Stimulated activated naive B cell treated with anti-CD40 and anti-IgM and Interleukin-4, amounts not matched to agents 10 μg/mL and 1 μg/mL and 100 μg/mL, for 72 hours (primary cell): ENCODE results near the gene UMOD.
"Not testable (repeated sequence)": the region's sequence is repeated elsewhere in the genome, so short reads cannot be mapped to it uniquely, and the experiment has no call there.

ENCODE experiments used
- ATAC-seq, 2 donors: fragments of 150-1000 bp; cut with Tn5 transposase; replicated peaks; 2 replicates each; pipeline ENCODE4 v1.10.0; 2021; ENCODE audit warnings: moderate library complexity in 1 of 2
- DNase-seq: peaks from one replicate; pipeline ENCODE4 v3.0.0; 2021
- H3K27ac Mint-ChIP-seq: one replicate; pipeline ENCODE4 v1.8.0; 2022; ENCODE audit warnings: mild to moderate bottlenecking, mixed read lengths
- H3K27me3 Mint-ChIP-seq, 2 donors: one replicate each; pipeline ENCODE4 v1.8.0; 2022; ENCODE audit warnings: mixed read lengths in 2 of 2
- H3K36me3 Mint-ChIP-seq, 2 donors: one replicate each; pipeline ENCODE4 v1.8.0; 2022; ENCODE audit warnings: mixed read lengths in 2 of 2, mild to moderate bottlenecking in 1 of 2
- H3K4me1 Mint-ChIP-seq, 2 donors: one replicate each; pipeline ENCODE4 v1.8.0; 2022; ENCODE audit warnings: mixed read lengths in 2 of 2, mild to moderate bottlenecking in 1 of 2
- H3K4me3 Mint-ChIP-seq, 2 donors: one replicate each; pipeline ENCODE4 v1.8.0; 2022; ENCODE audit warnings: mild to moderate bottlenecking in 2 of 2, mixed read lengths in 2 of 2, moderate library complexity in 1 of 2
- H3K9me3 Mint-ChIP-seq, 2 donors: one replicate each; pipeline ENCODE4 v1.8.0; 2022; ENCODE audit warnings: mixed read lengths in 2 of 2, mild to moderate bottlenecking in 1 of 2

Gene UMOD

DNA sequence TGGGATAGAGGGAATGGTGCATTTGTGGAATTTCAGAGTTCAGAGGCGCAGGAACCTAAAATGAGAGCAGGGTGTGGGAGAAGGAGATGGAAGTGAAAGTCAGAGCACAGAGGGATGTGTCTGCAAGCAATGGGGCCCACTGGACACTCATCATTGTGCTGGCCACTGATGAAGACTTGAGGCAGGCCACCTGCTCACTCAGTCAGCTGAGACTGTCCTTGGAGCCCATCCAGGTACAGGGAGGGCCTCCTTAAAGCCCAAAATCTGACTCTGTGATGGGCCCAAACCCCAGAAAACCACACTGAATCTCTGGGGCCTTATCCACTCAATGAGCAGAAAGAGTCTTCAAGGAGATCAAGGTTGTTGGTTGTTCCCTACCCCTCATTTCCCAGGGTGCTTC is 30.8 kb downstream of the UMOD start:
- H3K36me3 Mint-ChIP-seq: no peaks in the 10 kb centered on the region
- DNase-seq (no peak), ATAC-seq (no peak)
- peaks cover 8 to 10% of the 10 kb centered on the region in 2 donors for H3K27me3 Mint-ChIP-seq
- no peaks in the 10 kb centered on the region for H3K4me1 Mint-ChIP-seq
- H3K9me3 Mint-ChIP-seq: no peaks in the 10 kb centered on the region
- no peak overlapping the region for H3K27ac Mint-ChIP-seq
- H3K4me3 Mint-ChIP-seq: no peak overlapping the region

DNA sequence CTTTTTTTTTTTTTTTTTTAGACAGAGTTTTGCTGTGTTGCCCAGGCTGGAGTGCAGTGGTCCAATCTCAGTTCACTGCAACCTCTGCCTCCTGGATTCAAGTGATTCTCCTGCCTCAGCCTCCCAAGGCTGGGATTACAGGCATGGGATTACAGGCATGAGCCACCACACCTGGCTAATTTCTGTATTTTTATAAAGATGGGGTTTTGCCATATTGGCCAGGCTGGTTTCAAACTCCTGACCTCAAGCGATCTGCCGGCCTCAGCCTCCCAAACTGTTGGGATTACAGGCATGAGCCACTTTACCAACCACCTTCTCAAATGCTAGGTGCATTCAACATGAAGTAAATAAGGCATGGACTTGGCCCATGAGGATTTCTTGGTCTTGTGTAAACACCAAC is 31.5 kb downstream of the UMOD start:
- H3K9me3 Mint-ChIP-seq: not testable (repeated sequence)

DNA sequence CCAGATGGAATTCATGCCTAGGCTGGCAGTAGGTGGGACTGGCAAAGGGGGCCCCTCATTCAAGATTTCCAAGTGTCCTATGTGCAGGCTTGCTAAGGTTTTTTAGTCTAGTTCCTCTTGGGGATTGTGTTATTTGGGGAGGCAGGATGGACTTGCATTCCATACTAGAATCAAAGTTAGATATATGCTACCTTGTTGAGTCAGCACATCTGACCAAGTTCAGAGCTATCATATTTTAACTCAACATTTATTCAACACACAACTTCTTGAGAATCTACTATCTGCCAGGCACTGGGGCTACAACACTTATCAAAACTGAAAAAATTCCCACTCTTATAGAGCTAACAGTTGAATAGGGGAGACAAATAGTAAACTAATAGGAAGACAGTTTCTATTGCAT is 31.9 kb downstream of the UMOD start:
- DNase-seq: no peak
- no peaks in the 10 kb centered on the region for H3K36me3 Mint-ChIP-seq
- H3K9me3 Mint-ChIP-seq: no peaks in the 10 kb centered on the region
- peaks cover 11 to 12% of the 10 kb centered on the region in 2 donors for H3K27me3 Mint-ChIP-seq
- ATAC-seq: no peak
- no peak overlapping the region for H3K27ac Mint-ChIP-seq
- no peaks in the 10 kb centered on the region for H3K4me1 Mint-ChIP-seq
- no peak overlapping the region for H3K4me3 Mint-ChIP-seq

More for the DNA sequence above, 31.5 kb downstream of the UMOD start:
- DNase-seq, H3K4me1 Mint-ChIP-seq, H3K27ac Mint-ChIP-seq, H3K36me3 Mint-ChIP-seq, ATAC-seq, H3K4me3 Mint-ChIP-seq: not testable (repeated sequence)
- peaks cover 11 to 12% of the 10 kb centered on the region in 2 donors for H3K27me3 Mint-ChIP-seq

DNA sequence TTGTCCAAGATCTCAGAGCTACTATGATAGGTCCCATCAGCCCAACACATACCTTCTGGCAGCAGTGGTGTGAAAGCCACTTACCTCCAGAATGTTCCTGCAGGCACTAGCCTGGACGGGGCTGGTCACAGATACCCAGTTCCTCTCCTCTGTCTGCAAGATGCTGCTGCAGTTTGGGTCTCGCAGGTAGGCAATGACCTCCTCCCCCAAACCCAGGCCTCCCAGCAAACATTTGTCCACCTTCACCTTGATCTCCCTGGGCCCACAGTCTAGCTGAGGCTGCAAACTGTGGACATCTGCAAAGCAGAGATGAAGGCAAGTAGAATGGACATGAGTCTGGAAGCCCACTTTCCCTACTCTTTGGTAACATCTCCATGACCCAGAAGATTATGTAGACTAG is 32.3 kb downstream of the UMOD start:
- DNase-seq (no peak), ATAC-seq (no peak)
- Mint-ChIP-seq H3K27ac (no peak overlapping the region), H3K27me3 (peaks cover 11 to 12% of the 10 kb centered on the region in 2 donors), H3K4me3 (no peak overlapping the region), H3K9me3 (no peaks in the 10 kb centered on the region), H3K4me1 (no peaks in the 10 kb centered on the region), H3K36me3 (no peaks in the 10 kb centered on the region)

DNA sequence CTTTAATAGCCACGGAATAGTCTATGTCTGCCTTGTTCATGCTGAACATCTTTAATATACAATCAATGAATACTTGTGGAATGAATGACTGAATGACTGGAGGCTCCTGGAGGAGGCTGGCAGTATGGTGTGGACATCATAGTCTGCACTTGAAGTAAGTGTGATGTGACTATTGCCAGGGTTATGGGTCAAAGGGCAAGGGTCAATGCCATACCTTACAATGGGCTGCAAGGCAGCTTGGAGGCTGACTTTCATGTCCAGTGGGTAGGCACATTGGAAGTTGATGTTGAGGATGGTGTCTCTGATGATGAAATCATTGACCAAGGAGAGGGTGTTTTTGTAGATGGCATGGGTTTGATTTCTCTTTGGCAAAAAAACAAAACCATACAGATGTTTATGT is 33.1 kb downstream of the UMOD start:
- H3K9me3 Mint-ChIP-seq: no peaks in the 10 kb centered on the region
- no peak for DNase-seq
- no peaks in the 10 kb centered on the region for H3K4me1 Mint-ChIP-seq
- no peak for ATAC-seq
- no peaks in the 10 kb centered on the region for H3K36me3 Mint-ChIP-seq
- H3K4me3 Mint-ChIP-seq: no peak overlapping the region
- no peak overlapping the region for H3K27ac Mint-ChIP-seq
- peaks cover 11 to 12% of the 10 kb centered on the region in 2 donors for H3K27me3 Mint-ChIP-seq

DNA sequence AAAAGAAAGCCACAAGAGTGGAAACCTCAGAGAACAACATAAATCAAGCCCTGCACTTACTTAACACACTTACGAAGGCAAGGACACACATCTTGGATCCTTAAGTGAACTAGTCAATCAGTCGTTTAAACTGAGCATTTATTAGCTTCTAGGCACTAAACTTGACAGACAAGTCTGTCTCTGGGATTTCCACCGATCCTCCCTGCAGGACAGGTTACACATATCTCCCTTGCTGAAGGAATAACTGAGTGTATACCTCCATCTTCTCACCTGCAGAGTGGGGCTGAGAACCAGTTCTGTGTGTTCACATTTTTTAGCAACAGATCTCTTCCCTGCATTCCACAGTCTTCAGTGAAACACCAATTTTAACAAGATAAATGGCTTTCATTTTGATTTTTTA is 34.1 kb downstream of the UMOD start:
- no peaks in the 10 kb centered on the region for H3K4me1 Mint-ChIP-seq
- no peaks in the 10 kb centered on the region for H3K36me3 Mint-ChIP-seq
- ATAC-seq (no peak), DNase-seq (no peak)
- no peak overlapping the region for H3K27ac Mint-ChIP-seq
- no peaks in the 10 kb centered on the region for H3K9me3 Mint-ChIP-seq
- H3K4me3 Mint-ChIP-seq: no peak overlapping the region
- peaks cover 8 to 12% of the 10 kb centered on the region in 2 donors for H3K27me3 Mint-ChIP-seq

DNA sequence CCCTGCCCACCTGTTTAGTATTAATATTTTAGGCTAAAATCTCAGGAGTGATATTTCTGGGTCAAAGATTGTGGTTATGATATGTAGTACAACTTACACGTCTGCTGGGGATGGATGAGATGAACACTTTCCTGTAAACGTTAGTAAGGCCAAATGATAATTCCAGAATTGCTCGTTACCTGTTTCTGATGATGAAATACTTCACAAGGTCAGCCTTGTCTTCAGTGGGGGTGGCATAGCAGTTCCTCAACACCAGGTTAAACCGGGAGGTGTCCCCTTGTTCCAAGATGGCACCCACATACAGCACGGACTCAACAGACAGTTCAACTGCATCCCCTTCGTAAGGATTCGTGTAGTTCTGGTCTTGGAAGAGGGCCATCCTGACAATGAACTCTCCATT is 34.5 kb downstream of the UMOD start:
- ATAC-seq: no peak
- Mint-ChIP-seq H3K27ac (no peak overlapping the region), H3K9me3 (no peaks in the 10 kb centered on the region), H3K4me1 (no peaks in the 10 kb centered on the region), H3K36me3 (no peaks in the 10 kb centered on the region), H3K4me3 (no peak overlapping the region), H3K27me3 (peaks cover 6 to 12% of the 10 kb centered on the region in 2 donors)
- DNase-seq: no peak

DNA sequence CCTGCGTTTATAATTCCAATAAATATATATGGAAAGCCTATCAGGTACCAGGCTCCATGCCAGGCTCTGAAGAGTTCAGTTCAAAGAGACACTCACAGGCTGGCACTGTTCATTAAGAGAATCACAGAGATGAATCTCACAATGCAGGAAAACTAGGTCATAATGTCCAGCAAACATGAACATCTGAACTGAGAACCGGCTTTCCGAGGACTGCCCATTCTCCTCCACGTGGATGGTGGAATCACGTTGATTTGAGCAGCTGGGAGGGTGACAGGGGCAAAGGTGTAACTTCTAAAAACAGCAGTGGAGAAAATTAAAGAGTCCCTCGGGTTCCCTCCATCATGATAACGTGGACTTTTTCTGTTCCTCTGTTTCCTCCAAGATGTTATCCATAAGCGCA is 35.4 kb downstream of the UMOD start:
- DNase-seq (no peak), ATAC-seq (no peak)
- H3K27me3 Mint-ChIP-seq: peaks cover 6 to 8% of the 10 kb centered on the region in 2 donors
- no peaks in the 10 kb centered on the region for H3K4me1 Mint-ChIP-seq
- no peaks in the 10 kb centered on the region for H3K36me3 Mint-ChIP-seq
- no peak overlapping the region for H3K4me3 Mint-ChIP-seq
- no peak overlapping the region for H3K27ac Mint-ChIP-seq
- H3K9me3 Mint-ChIP-seq: no peaks in the 10 kb centered on the region

DNA sequence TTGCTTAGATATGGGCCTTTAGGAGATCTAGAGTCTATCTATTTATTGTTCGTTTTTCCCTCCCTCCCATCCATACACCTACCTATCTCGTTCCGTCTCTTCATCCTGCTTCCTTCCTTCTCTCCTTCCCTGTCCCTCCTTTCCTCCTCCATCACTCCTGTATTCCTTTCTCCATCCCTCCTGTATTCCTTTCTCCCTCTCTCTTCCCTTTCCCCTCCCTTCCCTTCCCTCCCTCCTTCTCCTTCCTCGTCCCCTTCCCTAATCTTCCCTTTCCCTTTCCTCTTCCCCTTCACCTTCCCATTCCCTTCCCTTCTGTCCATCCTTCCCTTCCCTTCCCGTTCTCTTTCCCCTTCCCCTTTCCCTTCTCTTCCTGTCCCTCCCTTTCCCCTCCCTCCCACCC is 35.8 kb downstream of the UMOD start:
- no peak overlapping the region for H3K27ac Mint-ChIP-seq
- no peaks in the 10 kb centered on the region for H3K4me1 Mint-ChIP-seq
- no peak for ATAC-seq

DNA sequence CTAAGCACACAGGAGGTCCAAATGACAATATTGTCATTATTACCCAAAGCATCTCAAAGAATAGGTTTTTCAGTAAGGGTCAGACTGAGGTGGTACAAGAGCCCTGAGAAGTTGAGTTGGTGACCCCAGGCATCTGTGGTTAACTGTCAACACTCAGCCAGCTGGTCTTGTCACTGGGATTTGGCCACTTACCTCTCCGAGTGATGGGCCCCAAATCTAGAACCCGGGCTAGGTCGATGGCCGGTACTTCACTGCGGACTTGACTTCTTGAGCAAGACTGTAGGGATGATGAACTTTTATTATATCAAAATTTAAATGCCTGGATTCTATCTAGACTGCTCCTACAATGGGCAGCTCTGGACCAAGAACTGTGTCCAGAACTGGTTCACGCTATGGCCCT is 36.8 kb downstream of the UMOD start:
- H3K4me1 Mint-ChIP-seq: no peaks in the 10 kb centered on the region
- peaks cover 3 to 6% of the 10 kb centered on the region in 2 donors for H3K27me3 Mint-ChIP-seq
- no peaks in the 10 kb centered on the region for H3K9me3 Mint-ChIP-seq
- H3K36me3 Mint-ChIP-seq: no peaks in the 10 kb centered on the region
- no peak overlapping the region for H3K27ac Mint-ChIP-seq
- ATAC-seq (no peak), DNase-seq (no peak)
- H3K4me3 Mint-ChIP-seq: no peak overlapping the region

More for the DNA sequence above, 35.8 kb downstream of the UMOD start:
- Mint-ChIP-seq H3K9me3 (no peaks in the 10 kb centered on the region), H3K4me3 (no peak overlapping the region), H3K36me3 (no peaks in the 10 kb centered on the region), H3K27me3 (peaks cover 6 to 8% of the 10 kb centered on the region in 2 donors)
- no peak for DNase-seq

DNA sequence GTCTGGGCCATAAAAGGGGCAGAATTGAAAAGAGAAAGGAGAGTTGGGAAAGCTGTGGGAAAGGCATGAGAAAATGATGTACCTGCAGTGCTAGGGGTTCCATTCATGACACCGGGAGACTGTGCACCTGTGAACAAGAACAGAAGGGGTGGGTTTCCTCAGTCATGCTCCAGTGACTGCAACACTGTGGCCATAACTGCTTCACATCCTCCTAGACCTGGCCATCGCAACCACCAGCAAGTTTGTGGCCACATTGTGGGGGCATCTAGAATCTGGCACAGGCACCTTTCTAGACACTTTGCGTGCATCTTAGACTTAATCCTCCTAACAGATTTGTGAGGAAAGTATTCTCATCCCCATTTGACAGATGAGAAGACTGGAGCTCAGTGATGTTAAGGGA is 37.9 kb downstream of the UMOD start:
- no peak for ATAC-seq
- no peaks in the 10 kb centered on the region for H3K4me1 Mint-ChIP-seq
- H3K36me3 Mint-ChIP-seq: no peaks in the 10 kb centered on the region
- H3K27ac Mint-ChIP-seq: no peak overlapping the region
- peaks cover 3 to 6% of the 10 kb centered on the region in 2 donors for H3K27me3 Mint-ChIP-seq
- H3K4me3 Mint-ChIP-seq: no peak overlapping the region
- H3K9me3 Mint-ChIP-seq: no peaks in the 10 kb centered on the region
- no peak for DNase-seq

DNA sequence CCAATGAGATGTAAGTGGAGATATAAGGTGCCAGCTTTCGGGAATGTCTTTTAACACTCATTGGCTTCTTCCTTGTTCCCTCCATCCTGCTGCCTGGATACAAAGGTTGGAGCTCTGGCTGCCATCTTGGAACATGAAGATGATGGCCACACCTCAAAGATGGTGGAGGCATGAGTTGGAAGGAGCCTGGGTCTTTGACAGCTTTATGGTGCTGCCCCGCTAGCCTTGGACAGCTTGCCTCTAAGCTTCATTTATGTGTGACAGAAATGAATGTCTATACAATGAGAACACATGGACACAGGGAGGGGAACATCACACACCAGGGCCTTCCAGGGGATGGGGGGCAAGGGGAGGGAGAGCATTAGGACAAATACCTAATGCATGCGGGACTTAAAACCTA is 38.8 kb downstream of the UMOD start:
- ATAC-seq: no peak
- H3K4me1 Mint-ChIP-seq: no peaks in the 10 kb centered on the region
- no peaks in the 10 kb centered on the region for H3K36me3 Mint-ChIP-seq

DNA sequence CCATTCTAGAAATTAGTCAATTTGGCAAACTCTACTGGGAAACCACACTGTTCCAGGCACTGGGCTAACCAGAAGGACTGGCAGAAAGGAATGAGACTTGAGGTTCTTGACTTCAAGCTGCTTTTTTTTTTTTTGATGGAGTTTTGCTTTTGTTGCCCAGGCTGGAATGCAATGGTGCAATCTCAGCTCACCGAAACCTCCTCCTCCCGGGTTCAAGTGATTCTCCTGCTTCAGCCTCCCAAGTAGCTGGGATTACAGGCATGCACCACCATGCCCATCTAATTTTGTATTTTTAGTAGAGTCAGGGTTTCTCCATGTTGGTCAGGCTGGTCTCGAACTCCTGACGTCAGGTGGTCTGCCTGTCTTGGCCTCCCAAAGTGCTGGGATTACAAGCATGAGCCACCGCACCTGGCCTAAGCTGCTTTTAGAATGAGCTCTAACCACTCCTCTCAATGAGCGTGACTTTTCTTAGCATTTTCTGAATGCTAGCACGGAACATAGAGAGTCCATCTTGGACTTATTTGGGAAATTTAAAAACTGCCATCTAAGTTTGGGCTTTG is 39.9 kb downstream of the UMOD start:
- not testable (repeated sequence) for H3K27me3 Mint-ChIP-seq

More for the DNA sequence above, 38.8 kb downstream of the UMOD start:
- H3K4me3 Mint-ChIP-seq: no peak overlapping the region
- peaks cover 3 to 6% of the 10 kb centered on the region in 2 donors for H3K27me3 Mint-ChIP-seq
- H3K9me3 Mint-ChIP-seq: no peaks in the 10 kb centered on the region
- H3K27ac Mint-ChIP-seq: no peak overlapping the region
- DNase-seq: no peak

DNA sequence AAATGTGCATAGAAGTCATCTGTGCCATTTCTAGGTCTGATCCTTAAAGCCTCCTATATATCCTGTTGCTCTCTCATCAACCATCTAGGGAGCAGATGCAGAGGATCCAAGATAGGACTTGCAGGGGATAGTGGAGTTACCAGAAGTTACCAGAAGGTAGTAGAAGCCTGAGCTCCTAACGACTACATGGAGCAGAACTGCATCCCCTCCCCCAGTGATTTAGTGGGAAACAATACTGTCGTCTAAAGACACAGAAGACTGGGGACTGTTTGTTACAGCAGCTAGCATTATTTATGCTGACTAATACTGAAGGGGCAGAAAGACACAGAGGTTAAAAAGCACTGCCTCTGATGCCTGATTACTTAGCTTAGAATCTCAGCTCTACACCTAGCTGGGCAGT is 41.0 kb downstream of the UMOD start:
- H3K36me3 Mint-ChIP-seq: no peaks in the 10 kb centered on the region
- ATAC-seq: no peak
- no peak overlapping the region for H3K4me3 Mint-ChIP-seq
- DNase-seq: no peak
- no peak overlapping the region for H3K27ac Mint-ChIP-seq
- H3K4me1 Mint-ChIP-seq: no peaks in the 10 kb centered on the region
- H3K9me3 Mint-ChIP-seq: no peaks in the 10 kb centered on the region
- H3K27me3 Mint-ChIP-seq: peaks cover 2 to 4% of the 10 kb centered on the region in 2 donors

More for the DNA sequence above, 39.9 kb downstream of the UMOD start:
- H3K9me3 Mint-ChIP-seq, H3K4me3 Mint-ChIP-seq, H3K27ac Mint-ChIP-seq, DNase-seq, ATAC-seq, H3K36me3 Mint-ChIP-seq, H3K4me1 Mint-ChIP-seq: not testable (repeated sequence)

DNA sequence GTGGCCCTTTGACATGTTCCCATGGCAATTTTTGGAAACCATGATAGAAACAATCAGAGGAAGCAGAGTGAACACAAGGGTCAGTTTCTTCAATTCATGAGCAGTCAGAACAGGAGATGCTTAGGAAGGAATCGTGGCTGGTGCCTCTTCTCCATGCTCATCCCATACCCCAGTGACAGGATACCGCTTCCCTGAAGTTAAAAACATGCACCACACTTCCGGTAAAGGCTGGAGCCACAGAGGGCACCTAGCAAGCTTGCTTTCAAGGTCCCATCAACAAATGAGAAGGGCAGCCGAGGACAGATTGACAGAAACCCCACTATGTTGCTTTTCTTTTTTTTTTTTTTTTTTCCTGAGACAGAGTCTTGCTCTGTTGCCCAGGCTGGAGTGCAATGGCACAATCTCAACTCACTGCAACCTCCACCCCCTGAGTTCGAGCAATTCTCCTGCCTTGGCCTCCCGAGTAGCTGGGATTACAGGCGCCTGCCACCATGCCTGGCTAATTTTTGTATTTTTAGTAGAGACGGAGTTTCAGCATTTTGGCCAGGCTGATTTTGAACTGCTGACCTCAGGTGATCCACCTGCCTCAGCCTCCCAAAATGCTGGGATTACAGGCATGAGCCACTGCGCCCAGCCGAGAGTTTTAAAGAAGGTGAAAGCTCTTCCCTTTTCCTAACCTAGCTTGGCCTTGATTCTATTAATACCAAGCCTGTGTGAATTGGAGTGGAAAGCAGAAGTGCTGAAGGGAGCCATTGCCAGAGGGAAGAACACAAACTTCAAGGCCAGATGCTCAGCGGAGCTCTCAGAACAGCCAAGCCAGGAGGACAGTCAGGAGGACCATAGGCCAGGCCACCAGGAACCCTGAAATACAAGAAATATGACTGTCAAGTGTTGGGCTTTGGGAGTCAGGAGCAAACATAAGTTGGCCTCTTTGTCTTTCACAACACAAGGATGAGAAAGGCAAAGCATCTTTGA is 41.8 kb downstream of the UMOD start:
- DNase-seq (no peak), ATAC-seq (no peak)
- Mint-ChIP-seq H3K9me3 (no peaks in the 10 kb centered on the region), H3K4me1 (no peaks in the 10 kb centered on the region), H3K27me3 (peaks cover 0 to 7% of the 10 kb centered on the region in 2 donors), H3K4me3 (no peak overlapping the region), H3K36me3 (no peaks in the 10 kb centered on the region), H3K27ac (no peak overlapping the region)
